C4-2B (cell line): ENCODE data around the gene SEMA4D.

Experiments
- H3K27ac ChIP-seq: fragments of 450-650 bp; 2 replicates; pipeline ENCODE4 v1.5.1; 2017
- CTCF ChIP-seq: fragments of 450-650 bp; conservative IDR thresholded peaks from 2 replicates; pipeline ENCODE4 v1.5.1; 2017; ENCODE audit warnings: mild to moderate bottlenecking
- ZFX ChIP-seq: fragments of 450-650 bp; IDR thresholded peaks from 2 replicates; pipeline ENCODE4 v1.6.1; 2017

Gene SEMA4D

GRCh38 chr9:89368550-89368949 lies 129.4 kb downstream of the SEMA4D start:
- TF ChIP-seq CTCF, result no peak
- TF ChIP-seq ZFX, result no peak
- no peak overlapping the region for H3K27ac ChIP-seq

GRCh38 chr9:89367726-89368437 lies 130.0 kb downstream of the SEMA4D start:
- no peak overlapping the region for H3K27ac ChIP-seq
- TF ChIP-seq CTCF (no peak), ZFX (no peak)

DNA sequence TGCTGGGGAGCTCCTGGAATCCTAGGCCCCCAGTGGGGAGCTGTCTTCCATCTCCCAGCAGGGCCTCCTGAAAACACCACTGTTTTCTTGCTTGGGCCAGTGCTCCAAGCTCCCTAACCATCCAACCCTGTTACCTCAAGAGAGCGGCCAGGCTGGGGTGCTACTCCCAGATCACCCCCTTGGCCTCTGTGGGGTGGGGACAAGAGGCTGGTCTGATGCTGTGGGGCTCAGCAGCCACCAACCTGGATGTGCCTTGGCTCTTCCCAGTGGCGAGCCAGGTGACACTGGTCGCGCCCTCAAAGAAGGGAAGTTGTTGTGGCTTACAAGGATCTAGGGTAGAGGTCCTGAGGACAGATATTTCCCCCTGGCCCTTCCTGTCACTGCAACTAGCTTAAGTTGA lies 130.6 kb downstream of the SEMA4D start:
- no peak for TF ChIP-seq ZFX
- no peak for TF ChIP-seq CTCF
- H3K27ac ChIP-seq, result no peak overlapping the region

DNA sequence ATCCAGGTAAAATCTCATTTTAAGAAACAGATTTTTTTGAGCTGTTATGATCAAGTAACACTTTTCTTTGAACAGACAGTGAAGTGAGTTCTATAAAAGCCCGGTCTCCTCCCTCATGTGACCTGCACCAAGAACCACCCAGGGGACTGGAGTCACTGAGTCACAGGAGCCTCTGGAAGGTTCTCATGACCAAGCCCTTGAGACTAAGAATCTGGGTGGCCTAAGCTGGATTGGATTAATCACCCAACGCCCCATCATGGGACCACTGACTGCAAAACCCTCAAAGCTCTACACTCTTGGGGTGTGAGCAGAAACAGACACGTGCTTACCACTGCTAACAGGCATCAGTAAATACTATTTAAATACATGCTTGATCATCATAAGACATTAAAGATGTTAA lies 131.2 kb downstream of the SEMA4D start:
- TF ChIP-seq CTCF, result no peak
- TF ChIP-seq ZFX, result no peak
- H3K27ac ChIP-seq, result no peak overlapping the region

DNA sequence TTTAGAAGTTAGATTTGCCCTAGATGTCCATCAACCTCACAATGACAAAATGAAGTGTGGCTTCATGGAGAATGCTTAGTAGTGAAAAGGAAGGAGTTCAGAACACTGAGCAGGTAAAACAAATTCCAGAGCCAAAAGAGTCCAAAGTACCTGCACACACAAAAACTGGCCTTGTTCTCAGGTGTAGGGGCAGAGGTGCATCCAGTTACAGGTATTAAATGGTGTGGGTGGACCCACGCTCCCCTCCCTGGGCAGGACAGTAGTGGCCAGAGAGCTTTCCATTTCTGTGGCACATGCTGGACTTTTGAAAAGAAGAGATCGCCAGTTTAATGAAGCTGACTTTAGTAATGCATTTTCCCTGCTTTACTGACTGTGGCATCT lies 132.4 kb downstream of the SEMA4D start:
- TF ChIP-seq ZFX (no peak), CTCF (no peak)
- H3K27ac ChIP-seq, result no peak overlapping the region

DNA sequence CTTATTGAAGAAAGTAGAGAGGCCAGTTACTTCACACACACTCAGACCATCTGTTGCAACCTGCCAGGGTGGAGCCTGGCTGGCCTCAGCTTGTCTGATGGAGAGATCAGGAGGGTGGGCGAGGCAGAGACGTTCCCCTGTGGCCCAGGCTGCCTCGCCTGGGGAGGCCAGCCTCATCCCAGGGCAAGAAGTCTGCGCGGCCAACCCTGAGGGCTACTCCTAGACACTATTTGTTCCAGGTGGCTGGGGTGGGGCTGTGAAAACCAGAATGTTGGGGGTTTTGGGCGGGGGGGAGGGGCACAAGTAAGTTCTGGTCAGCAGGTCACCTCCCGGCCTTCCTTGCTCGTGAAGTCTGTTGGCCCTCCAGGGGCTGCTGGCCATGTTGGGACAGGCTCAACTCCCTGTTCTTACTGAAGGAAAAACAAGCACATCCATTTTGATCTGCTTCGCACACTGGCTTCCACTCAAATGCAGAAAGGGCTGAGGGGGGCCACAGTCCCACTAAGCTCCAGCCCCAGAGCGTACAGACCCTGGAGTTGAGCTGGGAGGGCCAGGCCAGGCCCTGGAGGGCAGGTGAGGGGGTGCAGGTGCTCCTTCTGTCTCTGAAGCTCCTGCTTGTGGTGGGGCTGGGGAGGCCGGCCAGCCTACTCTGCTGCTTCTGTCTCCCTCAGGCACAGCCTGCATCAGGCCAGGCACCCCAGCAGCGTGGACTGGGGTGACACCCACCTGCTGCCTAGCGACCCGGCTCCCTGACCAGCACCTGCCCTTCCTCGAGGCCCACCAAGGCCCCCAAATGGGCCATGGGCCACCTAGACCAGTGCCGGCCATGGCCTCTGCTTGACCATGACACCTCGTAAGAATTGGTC lies 133.0 kb downstream of the SEMA4D start:
- TF ChIP-seq CTCF, result no peak
- no peak for TF ChIP-seq ZFX
- H3K27ac ChIP-seq, result no peak overlapping the region
